Activated T-cell treated with anti-CD3 and anti-CD28 coated beads, Interleukin-2, amount 50 U/mL, for 72 hours (primary cell): Measurements from ENCODE around the gene PTPRK. TPM values are rescaled to one million over a fixed set of nuclear protein-coding genes. Genes with fewer than 3 reads are reported as not detected.
A peak's percentile ranks its signal among the peaks of the same experiment; 100 is the strongest.

ENCODE experiments used
- ATAC-seq, 2 donors: fragments of 150-1000 bp; cut with Tn5 transposase; replicated peaks in 1 of 2; 2 replicates each; pipeline ENCODE4 v1.10.0; 2021; ENCODE audit warnings: moderate library complexity in 2 of 2, mild to moderate bottlenecking in 1 of 2
- DNase-seq, 2 donors: peaks; one replicate each; pipeline ENCODE4 v3.0.0; 2021 to 2022; ENCODE audit warnings: mixed read lengths in 1 of 2
- H3K27ac Mint-ChIP-seq: one replicate; pipeline ENCODE4 v1.8.0; 2022; ENCODE audit warnings: mild to moderate bottlenecking, moderate library complexity, mixed read lengths
- H3K27me3 Mint-ChIP-seq: one replicate; pipeline ENCODE4 v1.8.0; 2022; ENCODE audit warnings: low read depth, mixed read lengths
- H3K36me3 Mint-ChIP-seq, 2 donors: one replicate each; pipeline ENCODE4 v1.8.0; 2022; ENCODE audit warnings: mixed read lengths in 2 of 2, mild to moderate bottlenecking in 1 of 2; ENCODE audit not compliant: insufficient read depth in 2 of 2
- H3K4me1 Mint-ChIP-seq: one replicate; pipeline ENCODE4 v1.8.0; 2022; ENCODE audit warnings: low read depth, mixed read lengths
- H3K4me3 Mint-ChIP-seq, 2 donors: one replicate each; pipeline ENCODE4 v1.8.0; 2022; ENCODE audit warnings: mild to moderate bottlenecking in 2 of 2, mixed read lengths in 2 of 2, moderate library complexity in 2 of 2
- H3K9me3 Mint-ChIP-seq, 2 donors: one replicate each; pipeline ENCODE4 v1.8.0; 2022; ENCODE audit warnings: mixed read lengths in 2 of 2
- total RNA-seq, 2 donors: library from RNA; stranded (reverse); gene quantifications; one replicate each; pipeline ENCODE4 v1.2.3, GENCODE V29; 2022

Gene PTPRK
- total RNA-seq, 2 donors from 2014 or later = 3.8 to 6.4 TPM

- peaks cover 20% of the 10 kb centered on the region for H3K4me1 Mint-ChIP-seq
- no peak for ATAC-seq
- H3K4me3 Mint-ChIP-seq = no peak overlapping the region
- H3K36me3 Mint-ChIP-seq = peaks cover 0 to 3% of the 10 kb centered on the region in 2 donors
- no peak for DNase-seq
- H3K9me3 Mint-ChIP-seq = peaks cover 3 to 5% of the 10 kb centered on the region in 2 donors
- no peaks in the 10 kb centered on the region for H3K27me3 Mint-ChIP-seq
- no peak overlapping the region for H3K27ac Mint-ChIP-seq
These were observed 560.5 kb downstream of the PTPRK start for GRCh38 chr6:127959869-127960268.

DNA sequence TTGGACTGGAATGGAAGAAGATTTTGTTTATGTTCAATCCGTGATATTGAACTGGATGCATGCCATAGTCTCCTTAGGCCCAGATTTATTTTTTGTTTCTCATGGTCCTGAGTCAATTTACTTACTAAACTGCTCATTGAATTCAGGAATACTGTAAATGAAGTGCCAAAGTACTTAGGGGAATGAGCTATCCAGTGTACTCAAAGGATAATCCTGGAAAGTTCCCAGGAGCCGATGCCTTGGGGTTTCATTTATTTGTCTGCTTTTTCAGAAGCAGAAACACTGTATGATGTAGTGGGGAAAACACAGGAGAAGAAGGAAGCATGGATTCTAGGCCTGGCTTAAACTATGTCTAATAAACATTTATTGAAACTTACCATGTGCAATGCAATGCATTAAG, 563.4 kb downstream of the PTPRK start:
- Mint-ChIP-seq H3K9me3 (peaks cover 2 to 5% of the 10 kb centered on the region in 2 donors), H3K27me3 (no peaks in the 10 kb centered on the region), H3K4me1 (peaks cover 43% of the 10 kb centered on the region), H3K4me3 (no peak overlapping the region), H3K27ac (no peak overlapping the region), H3K36me3 (peaks cover 0 to 3% of the 10 kb centered on the region in 2 donors)
- ATAC-seq (no peak), DNase-seq (no peak)

GRCh38 chr6:127956260-127956888, 564.0 kb downstream of the PTPRK start:
- peaks cover 49% of the 10 kb centered on the region for H3K4me1 Mint-ChIP-seq
- ATAC-seq (peak in 1 of 2 donors; percentile 28), DNase-seq (no peak)
- H3K27me3 Mint-ChIP-seq = no peaks in the 10 kb centered on the region
- no peak overlapping the region for H3K27ac Mint-ChIP-seq
- peaks cover 0 to 3% of the 10 kb centered on the region in 2 donors for H3K9me3 Mint-ChIP-seq
- no peak overlapping the region for H3K4me3 Mint-ChIP-seq
- H3K36me3 Mint-ChIP-seq = peaks cover 0 to 5% of the 10 kb centered on the region in 2 donors

DNA sequence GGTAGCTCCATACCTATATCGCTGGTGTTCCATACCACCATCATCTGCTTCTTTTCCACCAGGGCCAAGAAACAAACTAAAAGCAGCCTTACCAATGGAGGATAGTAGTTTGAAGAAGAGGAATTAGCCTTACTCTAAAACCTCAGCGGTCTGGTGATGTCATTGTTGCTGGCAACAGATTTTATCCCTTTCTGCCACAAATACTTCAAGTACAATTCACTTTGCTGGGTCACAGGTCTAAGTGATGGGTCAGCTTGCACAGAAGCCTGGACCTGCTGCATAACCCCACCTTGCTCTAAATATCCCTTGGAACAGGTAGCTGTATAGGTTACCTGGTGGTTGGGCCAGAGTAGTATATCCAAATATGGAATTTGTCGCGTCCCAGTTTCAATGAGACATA, 566.3 kb downstream of the PTPRK start:
- DNase-seq (no peak), ATAC-seq (no peak)
- Mint-ChIP-seq H3K27ac (no peak overlapping the region), H3K4me3 (no peak overlapping the region), H3K9me3 (peaks cover 0 to under 1% of the 10 kb centered on the region in 2 donors), H3K4me1 (peaks cover 70% of the 10 kb centered on the region), H3K36me3 (peaks cover 1 to 4% of the 10 kb centered on the region in 2 donors), H3K27me3 (no peaks in the 10 kb centered on the region)

DNA sequence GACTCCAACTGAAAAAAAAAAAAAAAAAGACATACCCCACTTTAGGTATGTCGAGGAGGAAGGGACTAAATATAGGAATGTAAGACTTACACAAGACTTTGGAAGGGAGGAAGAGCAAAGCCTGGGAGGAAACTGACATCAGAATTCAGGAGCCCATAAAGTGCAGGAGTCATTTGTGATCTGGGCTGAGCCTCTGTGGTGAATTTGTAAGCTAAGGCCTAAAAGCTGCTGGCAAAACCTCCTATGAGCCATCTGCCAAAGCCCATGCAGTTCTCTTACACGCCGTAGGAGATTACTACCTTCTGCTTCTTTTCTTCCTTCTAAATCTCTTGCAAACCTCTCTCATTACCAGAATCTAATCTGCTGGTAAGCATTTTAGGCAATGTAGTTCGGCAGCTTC, 567.6 kb downstream of the PTPRK start:
- H3K27ac Mint-ChIP-seq = peak overlapping the region; percentile 16
- peak overlapping the region in 1 of 2 donors; percentile 20 for H3K4me3 Mint-ChIP-seq
- peaks cover 70% of the 10 kb centered on the region for H3K4me1 Mint-ChIP-seq
- H3K9me3 Mint-ChIP-seq = peaks cover 0 to 1% of the 10 kb centered on the region in 2 donors
- ATAC-seq (no peak), DNase-seq (no peak)
- H3K27me3 Mint-ChIP-seq = no peaks in the 10 kb centered on the region
- H3K36me3 Mint-ChIP-seq = peaks cover 2 to 4% of the 10 kb centered on the region in 2 donors

- DNase-seq (no peak), ATAC-seq (no peak)
- Mint-ChIP-seq H3K4me1 (peaks cover 70% of the 10 kb centered on the region), H3K36me3 (peaks cover 4 to 6% of the 10 kb centered on the region in 2 donors), H3K27me3 (no peaks in the 10 kb centered on the region), H3K4me3 (peak overlapping the region; percentile 69 to 92), H3K27ac (peak overlapping the region; percentile 84), H3K9me3 (peaks cover 0 to 1% of the 10 kb centered on the region in 2 donors)
These were observed 568.2 kb downstream of the PTPRK start for GRCh38 chr6:127952176-127952575.

DNA sequence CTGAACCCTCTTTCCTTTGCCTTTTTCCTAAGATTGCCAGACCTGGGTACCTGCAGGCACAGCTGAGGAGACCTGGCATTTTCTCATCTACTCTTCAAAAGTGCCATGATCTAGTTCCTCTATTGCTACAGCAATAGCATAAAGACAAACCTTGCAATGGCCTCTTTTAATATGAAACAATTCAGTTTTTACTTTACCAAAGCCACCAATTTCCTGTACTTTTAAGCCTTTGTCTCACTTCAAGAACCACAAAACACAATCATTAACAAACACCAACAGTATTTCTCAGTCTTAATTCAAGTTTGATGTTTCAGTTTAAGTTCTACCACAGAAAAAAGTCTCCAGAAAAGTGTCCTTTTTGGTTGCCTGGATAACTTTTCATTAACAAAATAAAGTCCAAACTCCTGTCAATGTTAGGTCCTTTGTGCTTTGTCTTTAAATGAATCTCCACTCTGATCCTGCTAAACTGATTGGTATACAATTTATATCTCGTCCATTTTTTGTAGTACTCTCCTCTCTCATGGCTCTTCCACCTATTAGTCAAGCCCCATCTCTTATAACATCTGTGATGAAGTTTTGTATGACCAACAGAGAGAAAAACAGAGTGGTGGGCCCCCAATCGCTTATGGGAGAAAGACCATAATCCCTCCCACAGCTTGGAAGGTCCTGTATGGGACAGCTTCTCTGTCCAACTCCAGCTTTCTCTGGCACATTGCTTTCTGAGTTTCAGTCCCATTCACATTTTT, 569.1 kb downstream of the PTPRK start:
- ATAC-seq = peak; percentile 63 to 80
- no peaks in the 10 kb centered on the region for H3K27me3 Mint-ChIP-seq
- H3K9me3 Mint-ChIP-seq = peaks cover 3 to 6% of the 10 kb centered on the region in 2 donors
- DNase-seq = no peak
- peak overlapping the region; percentile 69 to 92 for H3K4me3 Mint-ChIP-seq
- H3K27ac Mint-ChIP-seq = peak overlapping the region; percentile 84
- H3K36me3 Mint-ChIP-seq = peaks cover 8 to 12% of the 10 kb centered on the region in 2 donors
- H3K4me1 Mint-ChIP-seq = peaks cover 68% of the 10 kb centered on the region

DNA sequence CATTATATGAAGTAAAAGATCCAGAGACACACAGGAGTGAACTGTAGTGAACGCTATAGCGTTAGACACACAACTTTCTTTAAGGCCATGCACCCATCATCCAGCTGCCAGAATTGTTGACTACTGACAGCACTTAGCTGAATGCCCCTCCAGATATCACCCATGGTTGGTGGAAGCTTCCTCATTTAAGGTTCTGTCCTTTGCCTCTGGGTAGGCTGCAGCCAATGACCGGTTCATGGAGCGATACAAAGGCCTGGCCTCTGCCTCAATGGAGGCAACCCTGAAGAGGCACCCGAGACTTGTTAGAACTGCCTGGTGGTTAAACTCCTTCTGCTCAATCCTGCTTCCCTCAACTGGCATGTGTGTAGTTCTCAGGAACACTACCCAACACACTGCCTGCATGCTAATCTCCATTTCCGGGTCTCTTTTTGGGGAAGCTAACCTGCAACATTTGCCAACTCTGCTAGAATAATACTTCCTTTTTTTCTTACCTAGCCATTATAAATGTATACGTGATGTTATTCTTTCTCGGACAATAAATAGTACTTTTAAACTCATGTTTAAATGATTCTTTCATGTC, 569.7 kb downstream of the PTPRK start:
- Mint-ChIP-seq H3K27ac (peak overlapping the region; percentile 84), H3K4me1 (peaks cover 68% of the 10 kb centered on the region), H3K4me3 (peak overlapping the region; percentile 69 to 92), H3K9me3 (peaks cover 6 to 9% of the 10 kb centered on the region in 2 donors), H3K36me3 (peaks cover 11 to 17% of the 10 kb centered on the region in 2 donors), H3K27me3 (no peaks in the 10 kb centered on the region)
- DNase-seq = no peak
- no peak for ATAC-seq

GRCh38 chr6:127949251-127949650, 571.1 kb downstream of the PTPRK start:
- H3K9me3 Mint-ChIP-seq = peaks cover 6 to 9% of the 10 kb centered on the region in 2 donors
- no peak overlapping the region for H3K4me3 Mint-ChIP-seq
- H3K27ac Mint-ChIP-seq = no peak overlapping the region
- no peaks in the 10 kb centered on the region for H3K27me3 Mint-ChIP-seq
- H3K36me3 Mint-ChIP-seq = peaks cover 13 to 17% of the 10 kb centered on the region in 2 donors
- DNase-seq (no peak), ATAC-seq (no peak)
- peaks cover 62% of the 10 kb centered on the region for H3K4me1 Mint-ChIP-seq

DNA sequence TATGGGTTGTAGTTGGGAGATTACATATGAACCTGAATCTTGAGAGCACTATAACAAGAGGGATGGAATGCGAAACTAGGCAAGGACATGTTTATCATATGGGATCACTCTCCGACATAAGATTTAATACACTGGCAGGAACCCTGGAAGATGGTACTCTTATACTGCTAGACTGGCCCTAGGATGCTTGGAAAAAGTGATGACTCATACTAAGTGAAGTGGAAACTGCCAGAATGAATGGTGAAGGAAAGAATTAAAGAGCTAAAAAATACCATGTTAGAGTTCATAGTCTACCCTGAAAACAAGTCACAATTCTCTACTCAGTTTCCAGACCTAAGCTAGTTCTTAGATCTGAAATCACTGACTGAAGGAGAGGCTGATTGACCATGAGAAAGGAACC, 574.0 kb downstream of the PTPRK start:
- no peaks in the 10 kb centered on the region for H3K27me3 Mint-ChIP-seq
- DNase-seq = no peak
- no peak overlapping the region for H3K27ac Mint-ChIP-seq
- peaks cover 11 to 17% of the 10 kb centered on the region in 2 donors for H3K36me3 Mint-ChIP-seq
- peaks cover 52% of the 10 kb centered on the region for H3K4me1 Mint-ChIP-seq
- H3K9me3 Mint-ChIP-seq = peaks cover 6 to 9% of the 10 kb centered on the region in 2 donors
- no peak overlapping the region for H3K4me3 Mint-ChIP-seq
- no peak for ATAC-seq

DNA sequence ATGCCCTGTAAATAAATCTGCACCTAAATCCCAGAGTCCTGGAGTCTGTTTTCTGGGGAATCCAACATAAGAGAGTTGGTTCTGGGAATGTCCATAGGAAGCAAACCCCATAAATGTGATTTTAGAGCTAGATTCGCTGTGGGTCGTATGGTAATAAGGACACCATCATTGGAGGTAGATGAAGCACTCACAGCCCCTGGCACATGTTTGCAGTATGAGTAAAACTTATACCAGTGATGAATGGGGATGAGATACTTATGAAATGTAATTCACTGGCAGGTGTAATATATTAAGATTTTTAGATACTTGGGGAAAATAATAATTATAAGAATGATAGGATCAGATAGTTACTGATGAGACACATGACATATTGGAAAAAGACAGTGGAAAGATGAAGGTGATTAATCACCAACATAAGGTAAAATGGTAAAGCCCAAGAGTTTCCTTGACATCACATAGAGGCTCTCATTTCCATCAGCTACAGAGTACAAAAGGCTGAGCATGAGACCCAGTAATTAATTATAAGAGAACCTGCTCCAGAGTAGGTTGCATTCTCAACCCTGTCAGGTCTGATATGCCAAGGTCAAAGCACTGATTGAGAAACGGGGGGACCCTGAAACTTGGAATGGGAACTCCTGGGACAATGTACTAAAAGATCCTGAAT, 574.8 kb downstream of the PTPRK start:
- H3K27me3 Mint-ChIP-seq = no peaks in the 10 kb centered on the region
- DNase-seq (no peak), ATAC-seq (no peak)
- peaks cover 51% of the 10 kb centered on the region for H3K4me1 Mint-ChIP-seq
- H3K27ac Mint-ChIP-seq = no peak overlapping the region
- H3K36me3 Mint-ChIP-seq = peaks cover 9 to 17% of the 10 kb centered on the region in 2 donors
- no peak overlapping the region for H3K4me3 Mint-ChIP-seq
- H3K9me3 Mint-ChIP-seq = peaks cover 6 to 9% of the 10 kb centered on the region in 2 donors

- peaks cover 2% of the 10 kb centered on the region in 2 donors for H3K9me3 Mint-ChIP-seq
- DNase-seq (no peak), ATAC-seq (no peak)
- H3K27me3 Mint-ChIP-seq = no peaks in the 10 kb centered on the region
- H3K4me1 Mint-ChIP-seq = peaks cover 64% of the 10 kb centered on the region
- H3K36me3 Mint-ChIP-seq = peaks cover 4 to 5% of the 10 kb centered on the region in 2 donors
- H3K4me3 Mint-ChIP-seq = no peak overlapping the region
- H3K27ac Mint-ChIP-seq = no peak overlapping the region
These were observed 579.2 kb downstream of the PTPRK start for GRCh38 chr6:127941228-127941627.
